HG03045 (cell line): ENCODE data around the gene NAT9.

Source experiments
- ATAC-seq: cut with Tn5 transposase; IDR thresholded peaks from one replicate; pipeline ENCODE4 v1.9.1; 2021; ENCODE audit warnings: mild to moderate bottlenecking, moderate library complexity; ENCODE audit not compliant: unreplicated experiment

NAT9 gene

GRCh38 chr17:74731347-74731605 lies 44.9 kb downstream of the NAT9 start:
- no peak for ATAC-seq

GRCh38 chr17:74730491-74731346 lies 45.4 kb downstream of the NAT9 start:
- no peak for ATAC-seq

- no peak for ATAC-seq
Observed at GRCh38 chr17:74729866-74730265, 46.3 kb downstream of the NAT9 start.

GRCh38 chr17:74729368-74729767 lies 46.8 kb downstream of the NAT9 start:
- ATAC-seq, result no peak

- ATAC-seq, result no peak
Observed at GRCh38 chr17:74728702-74729075, 47.5 kb downstream of the NAT9 start.

- no peak for ATAC-seq
Observed at GRCh38 chr17:74728033-74728701, 48.0 kb downstream of the NAT9 start.

- ATAC-seq, result no peak
Observed at GRCh38 chr17:74725111-74725510, 51.0 kb downstream of the NAT9 start.

GRCh38 chr17:74723891-74724290 lies 52.3 kb downstream of the NAT9 start:
- ATAC-seq, result no peak

GRCh38 chr17:74722782-74723181 lies 53.4 kb downstream of the NAT9 start:
- no peak for ATAC-seq
